Immature natural killer cell (primary cell): ENCODE measurements around the gene TRAF3IP1. TPM values are rescaled to one million over a fixed set of nuclear protein-coding genes. Genes with fewer than 3 reads are reported as not detected.
"Not testable (repeated sequence)": the region's sequence is repeated elsewhere in the genome, so short reads cannot be mapped to it uniquely, and the experiment has no call there.

Experiments used
- DNase-seq, 3 donors: peaks; one replicate each; pipeline ENCODE4 v3.0.0; 2022; ENCODE audit warnings: mixed read lengths in 1 of 3
- H3K27ac Mint-ChIP-seq, 6 donors: one replicate each; pipeline ENCODE4 v1.8.0; 2020; ENCODE audit warnings: mixed read lengths in 6 of 6, mild to moderate bottlenecking in 5 of 6, inconsistent platforms in 4 of 6, moderate library complexity in 3 of 6
- H3K27me3 Mint-ChIP-seq, 3 donors: one replicate each; pipeline ENCODE4 v1.8.0; 2020 to 2021; ENCODE audit warnings: low read depth in 3 of 3, mild to moderate bottlenecking in 3 of 3, mixed read lengths in 3 of 3, moderate library complexity in 3 of 3, inconsistent platforms in 1 of 3
- H3K36me3 Mint-ChIP-seq, 3 donors: one replicate each; pipeline ENCODE4 v1.8.0; 2020; ENCODE audit warnings: mixed read lengths in 3 of 3, inconsistent platforms in 2 of 3, mild to moderate bottlenecking in 2 of 3
- H3K4me1 Mint-ChIP-seq, 2 donors: one replicate each; pipeline ENCODE4 v1.8.0; 2020; ENCODE audit warnings: inconsistent platforms in 2 of 2, mild to moderate bottlenecking in 2 of 2, mixed read lengths in 2 of 2, moderate library complexity in 1 of 2
- H3K4me3 Mint-ChIP-seq, 5 donors: one replicate each; pipeline ENCODE4 v1.8.0; 2020; ENCODE audit warnings: mild to moderate bottlenecking in 5 of 5, mixed read lengths in 5 of 5, inconsistent platforms in 3 of 5, moderate library complexity in 3 of 5
- H3K9me3 Mint-ChIP-seq, 6 donors: one replicate each; pipeline ENCODE4 v1.8.0; 2020; ENCODE audit warnings: mild to moderate bottlenecking in 6 of 6, mixed read lengths in 6 of 6, inconsistent platforms in 4 of 6, moderate library complexity in 3 of 6
- polyA plus RNA-seq, 3 donors: library from polyadenylated mRNA; unstranded; fragments of 300-500 nt; fragmentation: Illumina TruSeq; gene quantifications; one replicate each; pipeline ENCODE4 v1.2.3, GENCODE V29; 2021

The TRAF3IP1 gene
- polyA plus RNA-seq, 3 donors from 2014 or later, result 1.9 to 7.0 (median 2.2) TPM

GRCh38 chr2:238346544-238346943, 26.2 kb downstream of the TRAF3IP1 start:
- Mint-ChIP-seq H3K4me3 (no peak overlapping the region), H3K27ac (no peak overlapping the region), H3K36me3 (peaks cover 10 to 11% (median 11%) of the 10 kb centered on the region in 3 donors), H3K4me1 (no peaks in the 10 kb centered on the region), H3K9me3 (no peaks in the 10 kb centered on the region), H3K27me3 (peaks cover 0 to 2% (median 0%) of the 10 kb centered on the region in 3 donors)
- no peak for DNase-seq

GRCh38 chr2:238350150-238350897, 30.0 kb downstream of the TRAF3IP1 start:
- no peaks in the 10 kb centered on the region for H3K9me3 Mint-ChIP-seq
- peaks cover 0 to 2% (median 0%) of the 10 kb centered on the region in 3 donors for H3K27me3 Mint-ChIP-seq
- no peak overlapping the region for H3K27ac Mint-ChIP-seq
- no peaks in the 10 kb centered on the region for H3K4me1 Mint-ChIP-seq
- no peak overlapping the region for H3K4me3 Mint-ChIP-seq
- peaks cover 11 to 16% (median 13%) of the 10 kb centered on the region in 3 donors for H3K36me3 Mint-ChIP-seq
- DNase-seq, result no peak

- peaks cover 14 to 15% (median 14%) of the 10 kb centered on the region in 3 donors for H3K36me3 Mint-ChIP-seq
- no peak overlapping the region for H3K27ac Mint-ChIP-seq
- DNase-seq, result no peak
- H3K9me3 Mint-ChIP-seq, result no peaks in the 10 kb centered on the region
- H3K27me3 Mint-ChIP-seq, result no peaks in the 10 kb centered on the region
- no peaks in the 10 kb centered on the region for H3K4me1 Mint-ChIP-seq
- no peak overlapping the region for H3K4me3 Mint-ChIP-seq
These were observed 31.0 kb downstream of the TRAF3IP1 start for GRCh38 chr2:238351315-238351714.

- H3K4me1 Mint-ChIP-seq, result no peaks in the 10 kb centered on the region
- H3K4me3 Mint-ChIP-seq, result no peak overlapping the region
- DNase-seq, result no peak
- no peak overlapping the region for H3K27ac Mint-ChIP-seq
- no peaks in the 10 kb centered on the region for H3K27me3 Mint-ChIP-seq
- H3K36me3 Mint-ChIP-seq, result peaks cover 8 to 15% (median 14%) of the 10 kb centered on the region in 3 donors
- no peaks in the 10 kb centered on the region for H3K9me3 Mint-ChIP-seq
These were observed 32.0 kb downstream of the TRAF3IP1 start for GRCh38 chr2:238352361-238352760.

GRCh38 chr2:238358769-238359168, 38.5 kb downstream of the TRAF3IP1 start:
- peaks cover 0 to 2% (median 0%) of the 10 kb centered on the region in 3 donors for H3K27me3 Mint-ChIP-seq
- H3K36me3 Mint-ChIP-seq, result peaks cover 11 to 31% (median 31%) of the 10 kb centered on the region in 3 donors
- no peaks in the 10 kb centered on the region for H3K9me3 Mint-ChIP-seq
- H3K4me3 Mint-ChIP-seq, result no peak overlapping the region
- H3K4me1 Mint-ChIP-seq, result peaks cover 0 to 8% of the 10 kb centered on the region in 2 donors
- DNase-seq, result no peak
- peak overlapping the region in 1 of 6 donors; percentile 18 for H3K27ac Mint-ChIP-seq

- peaks cover 0 to 8% of the 10 kb centered on the region in 2 donors for H3K4me1 Mint-ChIP-seq
- H3K9me3 Mint-ChIP-seq, result no peaks in the 10 kb centered on the region
- H3K4me3 Mint-ChIP-seq, result no peak overlapping the region
- H3K27me3 Mint-ChIP-seq, result peaks cover 0 to 2% (median 0%) of the 10 kb centered on the region in 3 donors
- H3K36me3 Mint-ChIP-seq, result peaks cover 11 to 31% (median 31%) of the 10 kb centered on the region in 3 donors
- no peak for DNase-seq
- no peak overlapping the region for H3K27ac Mint-ChIP-seq
These were observed 39.1 kb downstream of the TRAF3IP1 start for GRCh38 chr2:238359403-238359802.

GRCh38 chr2:238361877-238362276, 41.6 kb downstream of the TRAF3IP1 start:
- Mint-ChIP-seq H3K4me1 (peaks cover 0 to 8% of the 10 kb centered on the region in 2 donors), H3K36me3 (peaks cover 7 to 28% (median 25%) of the 10 kb centered on the region in 3 donors), H3K4me3 (no peak overlapping the region), H3K27ac (no peak overlapping the region), H3K9me3 (no peaks in the 10 kb centered on the region), H3K27me3 (peaks cover 0 to 2% (median 0%) of the 10 kb centered on the region in 3 donors)
- no peak for DNase-seq

- Mint-ChIP-seq H3K27ac (no peak overlapping the region), H3K4me1 (peaks cover 0 to 8% of the 10 kb centered on the region in 2 donors), H3K36me3 (peaks cover 7 to 28% (median 25%) of the 10 kb centered on the region in 3 donors), H3K4me3 (no peak overlapping the region), H3K9me3 (no peaks in the 10 kb centered on the region), H3K27me3 (peaks cover 0 to 2% (median 0%) of the 10 kb centered on the region in 3 donors)
- DNase-seq, result no peak
These were observed 42.3 kb downstream of the TRAF3IP1 start for GRCh38 chr2:238362626-238363025.

- Mint-ChIP-seq H3K9me3 (no peaks in the 10 kb centered on the region), H3K27me3 (peaks cover 2 to 3% (median 2%) of the 10 kb centered on the region in 3 donors), H3K36me3 (no peaks in the 10 kb centered on the region), H3K27ac (peak overlapping the region in 1 of 6 donors; percentile 32), H3K4me1 (peaks cover 7 to 10% of the 10 kb centered on the region in 2 donors), H3K4me3 (no peak overlapping the region)
- DNase-seq, result no peak
These were observed 49.3 kb downstream of the TRAF3IP1 start for GRCh38 chr2:238369591-238370040.

GRCh38 chr2:238370094-238370822, 49.9 kb downstream of the TRAF3IP1 start:
- peak in 1 of 3 donors; percentile 12 for DNase-seq
- H3K27me3 Mint-ChIP-seq, result peaks cover 2 to 3% (median 2%) of the 10 kb centered on the region in 3 donors
- peak overlapping the region in 2 of 6 donors; percentile 32 to 43 for H3K27ac Mint-ChIP-seq
- no peaks in the 10 kb centered on the region for H3K9me3 Mint-ChIP-seq
- H3K36me3 Mint-ChIP-seq, result no peaks in the 10 kb centered on the region
- peak overlapping the region in 1 of 5 donors; percentile 8 for H3K4me3 Mint-ChIP-seq
- peaks cover 8 to 10% of the 10 kb centered on the region in 2 donors for H3K4me1 Mint-ChIP-seq

- Mint-ChIP-seq H3K36me3 (no peaks in the 10 kb centered on the region), H3K4me3 (peak overlapping the region in 1 of 5 donors; percentile 8), H3K9me3 (no peaks in the 10 kb centered on the region), H3K27me3 (peaks cover 2 to 3% (median 2%) of the 10 kb centered on the region in 3 donors), H3K27ac (peak overlapping the region in 1 of 6 donors; percentile 43), H3K4me1 (peaks cover 11 to 14% of the 10 kb centered on the region in 2 donors)
- peak; percentile 67 to 72 (median 68) for DNase-seq
These were observed 50.6 kb downstream of the TRAF3IP1 start for GRCh38 chr2:238370823-238371372.

- not testable (repeated sequence) for H3K4me3 Mint-ChIP-seq
- peaks cover 18 to 28% of the 10 kb centered on the region in 2 donors for H3K4me1 Mint-ChIP-seq
These were observed 52.0 kb downstream of the TRAF3IP1 start for GRCh38 chr2:238372277-238372676.

GRCh38 chr2:238376884-238377391, 56.6 kb downstream of the TRAF3IP1 start:
- no peaks in the 10 kb centered on the region for H3K9me3 Mint-ChIP-seq
- peaks cover 0 to 8% (median 0%) of the 10 kb centered on the region in 3 donors for H3K36me3 Mint-ChIP-seq
- DNase-seq, result peak in 2 of 3 donors; percentile 14 to 21
- peaks cover 46 to 62% of the 10 kb centered on the region in 2 donors for H3K4me1 Mint-ChIP-seq
- peak overlapping the region; percentile 52 to 84 (median 64) for H3K27ac Mint-ChIP-seq
- peak overlapping the region; percentile 50 to 76 (median 56) for H3K4me3 Mint-ChIP-seq
- peaks cover 0 to 5% (median 2%) of the 10 kb centered on the region in 3 donors for H3K27me3 Mint-ChIP-seq

More at GRCh38 chr2:238372277-238372676, 52.0 kb downstream of the TRAF3IP1 start:
- H3K36me3 Mint-ChIP-seq, H3K27ac Mint-ChIP-seq, H3K27me3 Mint-ChIP-seq, DNase-seq, H3K9me3 Mint-ChIP-seq: not testable (repeated sequence)
